HG02763 (cell line): Measurements from ENCODE around the gene PDE4D.
"Not testable (repeated sequence)": the region's sequence is repeated elsewhere in the genome, so short reads cannot be mapped to it uniquely, and the experiment has no call there.

Experiments
- ATAC-seq: cut with Tn5 transposase; IDR thresholded peaks from one replicate; pipeline ENCODE4 v1.9.1; 2021; ENCODE audit warnings: mild to moderate bottlenecking, moderate library complexity; ENCODE audit not compliant: unreplicated experiment

The PDE4D gene

DNA sequence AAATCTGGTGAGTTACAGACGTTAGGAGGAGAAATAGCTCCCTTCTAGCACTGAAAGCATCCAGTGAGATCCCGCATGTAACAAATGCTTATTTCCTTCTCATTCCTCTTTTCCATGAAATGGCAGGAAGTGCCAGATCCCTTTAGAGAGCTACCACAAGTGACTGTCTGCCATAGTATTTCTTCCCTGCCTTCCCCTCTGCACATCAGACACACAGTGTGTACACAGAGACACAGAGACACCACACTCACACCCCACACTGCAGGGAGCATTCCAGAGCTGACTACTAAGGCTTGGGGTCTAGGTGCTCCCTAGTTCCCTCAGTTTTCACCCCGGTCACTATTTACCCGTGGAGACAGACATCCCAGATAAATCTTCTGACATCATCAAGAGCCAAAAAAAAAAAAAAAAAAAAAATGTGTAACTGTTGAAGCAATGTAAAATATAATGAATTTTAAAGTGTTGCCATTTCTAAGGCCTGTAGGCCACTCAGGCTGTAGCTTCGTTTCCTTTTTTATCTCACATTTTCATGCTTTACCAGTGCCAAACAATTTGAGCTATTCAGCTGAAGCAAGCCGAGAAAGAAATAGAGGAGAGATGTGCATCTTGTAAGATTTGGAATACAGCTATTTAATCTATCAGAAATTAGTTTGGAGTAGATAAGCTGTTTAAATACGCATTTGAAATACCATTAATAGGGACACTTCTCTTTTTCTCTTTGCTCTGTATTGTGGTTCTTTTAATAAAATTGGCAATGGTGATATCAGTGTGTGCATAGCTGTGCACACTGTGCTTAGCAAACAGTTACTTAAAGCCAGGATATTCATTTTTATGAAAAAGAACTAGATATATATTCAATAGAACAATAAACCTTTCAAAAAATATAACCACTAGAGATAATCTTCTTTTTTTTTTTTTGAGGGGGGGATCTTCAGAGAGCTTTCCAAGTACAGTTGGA, 405.5 kb downstream of the PDE4D start:
- ATAC-seq, result no peak

GRCh38 chr5:59487068-59487686, 406.3 kb downstream of the PDE4D start:
- no peak for ATAC-seq

- no peak for ATAC-seq
These were observed 407.0 kb downstream of the PDE4D start for GRCh38 chr5:59486508-59486907.

DNA sequence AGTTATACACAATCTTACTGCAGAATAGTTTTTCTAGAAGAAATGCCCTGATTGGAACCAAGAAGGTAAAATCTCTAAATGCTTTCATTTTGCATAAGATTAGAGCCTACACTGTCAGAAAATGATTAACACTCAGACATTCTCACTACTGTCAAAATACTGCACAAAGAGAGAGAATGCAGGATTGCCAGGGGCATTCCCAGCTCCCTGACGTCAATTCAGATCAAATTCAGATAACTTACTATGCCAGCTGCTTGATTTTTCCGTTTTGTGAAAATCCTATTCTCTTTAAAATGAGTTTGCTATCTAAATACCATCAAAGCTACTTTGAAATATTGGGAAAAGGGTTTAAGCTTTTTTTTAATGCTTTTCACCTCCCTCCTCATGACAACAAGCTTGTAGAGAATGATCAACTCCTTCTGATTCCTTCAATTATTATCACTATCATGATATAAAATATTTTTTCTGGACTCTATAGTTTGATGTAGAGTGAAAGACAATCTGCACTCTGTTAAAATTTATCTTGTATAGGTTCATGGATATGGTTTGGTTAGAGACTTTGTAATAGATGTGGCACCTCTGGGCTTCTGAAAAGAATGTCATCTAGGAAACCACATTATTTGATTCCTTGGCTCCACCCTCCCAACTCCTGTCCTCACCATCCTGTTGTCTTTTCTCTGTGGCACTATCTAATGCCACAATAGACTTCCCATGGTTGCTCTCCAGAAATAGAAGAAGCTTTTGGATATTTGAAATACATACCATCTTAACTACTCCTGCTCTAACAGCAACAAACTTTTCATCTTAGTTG, 407.7 kb downstream of the PDE4D start:
- ATAC-seq, result no peak

DNA sequence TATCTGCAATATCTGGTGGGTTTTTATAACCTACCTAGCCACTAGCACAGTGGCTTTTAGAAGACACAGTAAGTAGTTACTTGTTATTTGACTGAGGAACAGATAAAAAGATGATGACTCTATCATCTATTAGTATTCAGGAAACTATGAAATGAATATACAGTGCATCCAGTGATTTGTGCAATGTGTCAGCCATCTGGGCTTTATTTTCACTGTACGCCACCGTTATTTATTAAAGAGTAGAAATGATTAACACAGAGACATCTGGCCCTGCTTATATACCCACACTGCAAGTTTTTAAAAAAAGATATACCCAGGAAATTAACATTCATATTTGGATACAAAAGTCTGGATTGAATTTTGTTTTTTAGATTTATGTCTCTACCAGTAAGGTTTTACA, 408.4 kb downstream of the PDE4D start:
- no peak for ATAC-seq

DNA sequence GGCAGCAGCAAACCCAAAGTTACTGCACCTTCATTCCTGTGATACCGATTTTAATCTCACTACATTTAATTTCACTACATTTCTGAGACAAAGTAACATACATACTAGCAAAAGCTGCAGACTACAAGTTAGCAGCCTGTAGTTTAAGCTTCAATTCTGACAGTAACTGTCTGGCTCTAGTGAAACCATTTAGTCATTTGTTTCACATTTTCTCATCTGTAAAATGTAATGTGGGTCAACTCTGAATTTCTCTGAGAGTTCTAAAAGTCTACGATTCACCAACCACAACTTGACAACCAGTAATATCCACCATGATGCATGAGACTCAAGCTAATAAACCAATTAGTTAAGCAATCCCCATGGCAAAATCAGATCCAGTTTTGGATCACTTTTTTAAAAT, 408.9 kb downstream of the PDE4D start:
- no peak for ATAC-seq

DNA sequence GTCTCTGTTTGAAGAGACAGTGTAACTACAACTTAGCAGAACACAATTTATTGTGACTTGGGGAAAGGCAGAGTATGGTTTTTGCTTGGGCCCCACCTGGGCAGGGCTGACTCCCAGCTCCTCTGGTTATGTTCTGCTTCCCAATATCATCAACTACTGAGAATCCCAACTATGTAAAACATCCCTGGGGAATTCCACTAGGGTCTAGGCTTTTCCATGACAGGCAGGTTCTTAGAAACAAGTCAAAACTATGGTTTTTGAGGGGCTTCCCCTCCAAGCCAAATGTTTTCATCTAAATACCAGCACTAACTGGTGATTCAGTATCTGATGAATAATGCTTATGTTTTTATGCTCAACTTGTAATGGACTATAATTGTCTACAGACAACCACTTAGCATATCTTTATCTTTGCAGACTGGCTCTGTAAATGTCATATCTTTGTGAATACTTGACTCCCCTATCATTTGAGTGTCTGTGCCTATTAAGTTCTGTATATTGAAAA, 409.5 kb downstream of the PDE4D start:
- no peak for ATAC-seq

- no peak for ATAC-seq
These were observed 414.4 kb downstream of the PDE4D start for GRCh38 chr5:59479086-59479485.

GRCh38 chr5:59474324-59474723, 419.2 kb downstream of the PDE4D start:
- no peak for ATAC-seq

GRCh38 chr5:59473611-59474010, 419.9 kb downstream of the PDE4D start:
- ATAC-seq, result no peak

DNA sequence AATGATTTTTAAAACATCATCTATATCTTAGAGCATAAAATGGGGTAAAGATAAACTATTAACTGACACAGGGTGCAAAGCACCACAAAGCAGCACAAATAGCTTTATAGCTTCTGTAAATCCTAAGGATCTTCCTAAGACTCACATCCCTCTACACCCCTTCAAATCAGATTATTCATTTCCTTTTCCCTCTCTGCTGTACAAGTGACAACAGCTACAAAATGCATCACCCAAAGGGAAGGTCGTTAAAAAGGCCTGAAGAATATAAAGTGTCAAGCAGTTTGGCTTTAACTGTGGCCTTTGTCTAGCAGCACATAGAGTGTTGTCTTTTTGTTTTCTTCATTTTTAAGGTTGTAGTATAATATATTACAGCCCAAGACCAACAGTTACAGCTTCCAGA, 422.1 kb downstream of the PDE4D start:
- no peak for ATAC-seq

- no peak for ATAC-seq
These were observed 425.6 kb downstream of the PDE4D start for GRCh38 chr5:59467969-59468368.

GRCh38 chr5:59466271-59466670, 427.3 kb downstream of the PDE4D start:
- ATAC-seq, result no peak

- no peak for ATAC-seq
These were observed 428.6 kb downstream of the PDE4D start for GRCh38 chr5:59464969-59465368.

DNA sequence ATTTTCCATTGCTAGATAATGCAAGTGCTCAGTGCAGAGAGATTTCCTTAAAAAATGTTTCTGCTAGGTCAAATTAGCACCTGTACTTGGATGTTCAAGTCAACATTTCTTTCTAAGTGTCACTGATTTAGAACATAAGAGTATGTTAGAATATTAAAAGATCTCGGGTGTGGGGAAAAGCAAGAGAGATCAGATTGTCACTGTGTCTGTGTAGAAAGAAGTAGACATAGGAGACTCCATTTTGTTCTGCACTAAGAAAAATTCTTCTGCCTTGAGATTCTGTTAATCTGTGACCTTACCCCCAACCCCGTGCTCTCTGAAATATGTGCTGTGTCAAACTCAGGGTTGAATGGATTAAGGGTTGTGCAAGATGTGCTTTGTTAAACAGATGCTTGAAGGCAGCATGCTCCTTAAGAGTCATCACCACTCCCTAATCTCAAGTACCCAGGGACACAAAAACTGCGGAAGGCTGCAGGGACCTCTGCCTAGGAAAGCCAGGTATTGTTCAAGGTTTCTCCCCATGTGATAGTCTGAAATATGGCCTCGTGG, 429.8 kb downstream of the PDE4D start:
- ATAC-seq, result not testable (repeated sequence)

DNA sequence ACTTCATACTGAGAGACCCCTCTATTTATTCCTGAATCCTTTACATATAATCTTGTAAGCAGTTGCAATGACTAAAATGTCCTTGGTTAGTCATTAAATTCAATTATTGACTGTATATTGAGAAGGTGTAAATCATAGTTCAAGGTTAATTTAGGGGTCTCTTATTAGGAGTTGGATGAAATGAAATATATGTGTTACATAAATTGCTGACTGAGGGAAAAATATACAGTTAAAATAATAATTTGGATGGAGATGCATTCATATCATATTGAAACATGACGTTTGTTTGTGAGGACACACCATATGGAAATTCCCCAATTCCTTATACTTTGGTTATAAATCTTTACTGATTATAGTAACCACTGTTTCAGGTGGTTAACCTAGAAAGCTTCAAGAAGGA, 430.6 kb downstream of the PDE4D start:
- ATAC-seq, result no peak

GRCh38 chr5:59460368-59461153, 433.0 kb downstream of the PDE4D start:
- no peak for ATAC-seq

- ATAC-seq, result no peak
These were observed 434.4 kb downstream of the PDE4D start for GRCh38 chr5:59458966-59459729.

GRCh38 chr5:59458321-59458720, 435.2 kb downstream of the PDE4D start:
- no peak for ATAC-seq
